Lower lobe of right lung (tissue), 2 donors: ENCODE measurements around the gene ETS2. TPM values are rescaled to one million over a fixed set of nuclear protein-coding genes. Genes with fewer than 3 reads are reported as not detected.

Source experiments
- ATAC-seq, 2 donors: fragments of 200-7000 bp; cut with Tn5 transposase; one replicate each; pipeline ENCODE4 v1.9.1; 2020 to 2022; ENCODE audit warnings: mild to moderate bottlenecking in 2 of 2, moderate library complexity in 2 of 2
- DNase-seq: peaks from one replicate; pipeline ENCODE4 v3.0.0-alpha.2; 2020
- H3K27ac ChIP-seq: fragments of 200-600 bp; one replicate; pipeline ENCODE4 v1.8.0; 2022
- H3K27me3 ChIP-seq: fragments of 200-600 bp; one replicate; pipeline ENCODE4 v1.8.0; 2022; ENCODE audit warnings: low read depth
- H3K36me3 ChIP-seq: fragments of 200-600 bp; one replicate; pipeline ENCODE4 v1.8.0; 2022; ENCODE audit warnings: mild to moderate bottlenecking
- H3K4me1 ChIP-seq: fragments of 200-600 bp; one replicate; pipeline ENCODE4 v1.8.0; 2022
- H3K4me3 ChIP-seq: fragments of 200-600 bp; one replicate; pipeline ENCODE4 v1.8.0; 2022; ENCODE audit warnings: mild to moderate bottlenecking
- H3K9me3 ChIP-seq: fragments of 200-600 bp; one replicate; pipeline ENCODE4 v1.8.0; 2022
- intact Hi-C: fragments of 100-400 bp; cut with DNase I; formaldehyde crosslinking; loops from one replicate; pipeline ENCODE4 v1.11.0; 2022
- total RNA-seq: library from RNA; stranded (reverse); fragmentation: NEBNext Ultra II Directional; extraction: Animal tissue kit (Norgen Biotek cat#: 25700); gene quantifications from one replicate; pipeline ENCODE4 v1.2.1, GENCODE V29; 2021
- TF ChIP-seq, protein P1 (sequence below): fragments of 200-600 bp; IDR thresholded peaks from one replicate; pipeline ENCODE4 v1.8.0; 2022; ENCODE audit warnings: antibody characterized with exemption, mild to moderate bottlenecking
- donor health status: DM: no; HTN: yes; CAD: no; lungs with severe emphysema.

The ETS2 gene
- total RNA-seq, 1 donor from 2014 or later = 160 TPM

- DNase-seq (no peak), ATAC-seq (no peak)
- Histone ChIP-seq H3K27me3 (no peaks in the 10 kb centered on the region), H3K4me1 (no peaks in the 10 kb centered on the region), H3K36me3 (no peaks in the 10 kb centered on the region), H3K9me3 (no peaks in the 10 kb centered on the region), H3K4me3 (no peak overlapping the region), H3K27ac (no peak overlapping the region)
- intact Hi-C loops = no loop called here
- TF ChIP-seq, protein P1, sequence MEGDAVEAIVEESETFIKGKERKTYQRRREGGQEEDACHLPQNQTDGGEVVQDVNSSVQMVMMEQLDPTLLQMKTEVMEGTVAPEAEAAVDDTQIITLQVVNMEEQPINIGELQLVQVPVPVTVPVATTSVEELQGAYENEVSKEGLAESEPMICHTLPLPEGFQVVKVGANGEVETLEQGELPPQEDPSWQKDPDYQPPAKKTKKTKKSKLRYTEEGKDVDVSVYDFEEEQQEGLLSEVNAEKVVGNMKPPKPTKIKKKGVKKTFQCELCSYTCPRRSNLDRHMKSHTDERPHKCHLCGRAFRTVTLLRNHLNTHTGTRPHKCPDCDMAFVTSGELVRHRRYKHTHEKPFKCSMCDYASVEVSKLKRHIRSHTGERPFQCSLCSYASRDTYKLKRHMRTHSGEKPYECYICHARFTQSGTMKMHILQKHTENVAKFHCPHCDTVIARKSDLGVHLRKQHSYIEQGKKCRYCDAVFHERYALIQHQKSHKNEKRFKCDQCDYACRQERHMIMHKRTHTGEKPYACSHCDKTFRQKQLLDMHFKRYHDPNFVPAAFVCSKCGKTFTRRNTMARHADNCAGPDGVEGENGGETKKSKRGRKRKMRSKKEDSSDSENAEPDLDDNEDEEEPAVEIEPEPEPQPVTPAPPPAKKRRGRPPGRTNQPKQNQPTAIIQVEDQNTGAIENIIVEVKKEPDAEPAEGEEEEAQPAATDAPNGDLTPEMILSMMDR = no peak
Measured at GRCh38 chr21:38857152-38857825, 51.6 kb downstream of the ETS2 start.

- intact Hi-C loops = no loop called here
- no peaks in the 10 kb centered on the region for H3K27me3 ChIP-seq
- H3K27ac ChIP-seq = no peak overlapping the region
- ATAC-seq (no peak), DNase-seq (no peak)
- no peaks in the 10 kb centered on the region for H3K4me1 ChIP-seq
- TF ChIP-seq, protein P1 = no peak
- no peaks in the 10 kb centered on the region for H3K36me3 ChIP-seq
- no peaks in the 10 kb centered on the region for H3K9me3 ChIP-seq
- H3K4me3 ChIP-seq = no peak overlapping the region
Measured at GRCh38 chr21:38858026-38858811, 52.5 kb downstream of the ETS2 start.

- Histone ChIP-seq H3K9me3 (no peaks in the 10 kb centered on the region), H3K4me3 (no peak overlapping the region), H3K36me3 (no peaks in the 10 kb centered on the region), H3K4me1 (no peaks in the 10 kb centered on the region), H3K27ac (no peak overlapping the region), H3K27me3 (no peaks in the 10 kb centered on the region)
- intact Hi-C loops = no loop called here
- ATAC-seq (no peak), DNase-seq (no peak)
- TF ChIP-seq, protein P1 = no peak
Measured at GRCh38 chr21:38858812-38859205, 53.1 kb downstream of the ETS2 start.

GRCh38 chr21:38859852-38860251 lies 54.1 kb downstream of the ETS2 start:
- Histone ChIP-seq H3K9me3 (no peaks in the 10 kb centered on the region), H3K4me1 (no peaks in the 10 kb centered on the region), H3K36me3 (no peaks in the 10 kb centered on the region), H3K27ac (no peak overlapping the region), H3K4me3 (no peak overlapping the region), H3K27me3 (no peaks in the 10 kb centered on the region)
- intact Hi-C loops = no loop called here
- no peak for ATAC-seq
- no peak for DNase-seq
- TF ChIP-seq, protein P1 = no peak

GRCh38 chr21:38861056-38861455 lies 55.3 kb downstream of the ETS2 start:
- H3K27me3 ChIP-seq = no peaks in the 10 kb centered on the region
- H3K36me3 ChIP-seq = no peaks in the 10 kb centered on the region
- H3K9me3 ChIP-seq = no peaks in the 10 kb centered on the region
- H3K27ac ChIP-seq = no peak overlapping the region
- DNase-seq (no peak), ATAC-seq (no peak)
- TF ChIP-seq, protein P1 = no peak
- intact Hi-C loops = no loop called here
- no peak overlapping the region for H3K4me3 ChIP-seq
- H3K4me1 ChIP-seq = no peaks in the 10 kb centered on the region
